AG04449 (cell line): ENCODE data around the gene INHBE.
"Not testable (repeated sequence)": the region's sequence is repeated elsewhere in the genome, so short reads cannot be mapped to it uniquely, and the experiment has no call there.

ENCODE experiments used
- CTCF ChIA-PET: fragments of 350-600 bp; formaldehyde crosslinking; extraction: SDS; loops from one replicate; lab custom pipeline; 2021; ENCODE audit warnings: antibody characterized with exemption; lab: Yijun Ruan, JAX
- POLR2A ChIA-PET: fragments of 400-600, 350-600 bp; formaldehyde crosslinking; extraction: SDS; loops from one replicate; lab custom pipeline; 2020; ENCODE audit warnings: antibody characterized with exemption, inconsistent platforms; lab: Yijun Ruan, JAX
- DNase-seq: peaks from one replicate; pipeline ENCODE4 v3.0.0-alpha.2; 2010; ENCODE audit warnings: low read depth, low spot score
- H3K4me3 ChIP-seq: 2 replicates; pipeline ENCODE4 v1.5.1; 2011; ENCODE audit warnings: low read depth, mild to moderate bottlenecking, control low read depth, low read length
- TF ChIP-seq, protein P1 (sequence below): IDR thresholded peaks from one replicate; pipeline ENCODE4 v1.5.1; 2011; ENCODE audit warnings: mild to moderate bottlenecking, moderate library complexity, low read length, control low read depth, inconsistent platforms; ENCODE audit not compliant: insufficient read depth; ENCODE audit errors: missing control alignments

The INHBE gene

DNA sequence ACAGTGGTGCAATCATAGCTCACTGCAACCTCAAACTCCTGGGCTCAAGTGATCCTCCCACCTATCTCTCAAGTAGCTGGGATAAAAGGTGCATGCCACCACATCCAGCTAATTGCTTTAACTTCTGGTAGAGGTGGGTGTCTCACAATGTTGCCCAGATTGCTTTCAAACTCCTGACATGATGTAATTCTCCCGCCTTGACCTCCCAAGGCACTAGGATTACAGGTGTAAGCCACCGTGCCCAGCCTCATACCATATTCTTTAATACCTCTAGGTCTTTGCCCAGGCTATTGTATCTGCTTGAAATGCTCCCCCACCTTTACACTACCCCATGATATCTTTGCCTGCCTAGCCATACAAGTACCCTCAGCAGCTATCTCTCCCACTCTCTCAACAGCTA is 35.6 kb upstream of the INHBE start:
- ChIA-PET POLR2A (no interaction called here), CTCF (interaction anchor here (1.1 kb wide), 1 partner anchor 11 kb away, joined by 5 read pairs; no protein-coding TSS in a partner anchor)
- no peak for DNase-seq
- TF ChIP-seq, protein P1, sequence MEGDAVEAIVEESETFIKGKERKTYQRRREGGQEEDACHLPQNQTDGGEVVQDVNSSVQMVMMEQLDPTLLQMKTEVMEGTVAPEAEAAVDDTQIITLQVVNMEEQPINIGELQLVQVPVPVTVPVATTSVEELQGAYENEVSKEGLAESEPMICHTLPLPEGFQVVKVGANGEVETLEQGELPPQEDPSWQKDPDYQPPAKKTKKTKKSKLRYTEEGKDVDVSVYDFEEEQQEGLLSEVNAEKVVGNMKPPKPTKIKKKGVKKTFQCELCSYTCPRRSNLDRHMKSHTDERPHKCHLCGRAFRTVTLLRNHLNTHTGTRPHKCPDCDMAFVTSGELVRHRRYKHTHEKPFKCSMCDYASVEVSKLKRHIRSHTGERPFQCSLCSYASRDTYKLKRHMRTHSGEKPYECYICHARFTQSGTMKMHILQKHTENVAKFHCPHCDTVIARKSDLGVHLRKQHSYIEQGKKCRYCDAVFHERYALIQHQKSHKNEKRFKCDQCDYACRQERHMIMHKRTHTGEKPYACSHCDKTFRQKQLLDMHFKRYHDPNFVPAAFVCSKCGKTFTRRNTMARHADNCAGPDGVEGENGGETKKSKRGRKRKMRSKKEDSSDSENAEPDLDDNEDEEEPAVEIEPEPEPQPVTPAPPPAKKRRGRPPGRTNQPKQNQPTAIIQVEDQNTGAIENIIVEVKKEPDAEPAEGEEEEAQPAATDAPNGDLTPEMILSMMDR, result no peak
- no peak overlapping the region for H3K4me3 ChIP-seq

DNA sequence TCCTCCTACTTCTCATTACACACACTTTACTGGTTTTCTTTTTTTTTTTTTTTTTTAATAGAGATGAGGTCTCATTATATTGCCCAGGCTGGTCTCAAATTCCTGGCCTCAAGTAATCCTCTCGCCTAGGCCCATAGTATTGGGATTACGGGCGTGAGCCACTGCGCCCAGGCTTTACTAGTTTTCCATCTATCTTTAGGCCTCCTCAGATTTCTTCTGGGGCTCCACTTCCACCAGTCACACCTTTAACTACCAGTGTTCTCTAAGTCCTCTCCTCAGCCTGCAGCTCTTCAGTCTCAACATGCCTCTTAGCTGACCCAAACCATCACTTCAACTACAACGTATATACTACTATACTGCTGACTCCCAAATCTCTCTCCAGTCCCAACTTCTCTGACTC is 34.6 kb upstream of the INHBE start:
- DNase-seq, result no peak
- POLR2A ChIA-PET, result no interaction called here
- TF ChIP-seq, protein P1, result no peak
- CTCF ChIA-PET, result interaction anchor here (0.7 to 1.5 kb wide), 2 partner anchors 9 to 38 kb away, joined by 3 to 4 read pairs; no protein-coding TSS in a partner anchor
- H3K4me3 ChIP-seq, result no peak overlapping the region

- CTCF ChIA-PET, result interaction anchor here (2.7 kb wide), 1 partner anchor 26 kb away, joined by 14 read pairs; no protein-coding TSS in a partner anchor
- H3K4me3 ChIP-seq, DNase-seq, POLR2A ChIA-PET: not testable (repeated sequence)
Measured at GRCh38 chr12:57426948-57427347, 28.2 kb upstream of the INHBE start.

DNA sequence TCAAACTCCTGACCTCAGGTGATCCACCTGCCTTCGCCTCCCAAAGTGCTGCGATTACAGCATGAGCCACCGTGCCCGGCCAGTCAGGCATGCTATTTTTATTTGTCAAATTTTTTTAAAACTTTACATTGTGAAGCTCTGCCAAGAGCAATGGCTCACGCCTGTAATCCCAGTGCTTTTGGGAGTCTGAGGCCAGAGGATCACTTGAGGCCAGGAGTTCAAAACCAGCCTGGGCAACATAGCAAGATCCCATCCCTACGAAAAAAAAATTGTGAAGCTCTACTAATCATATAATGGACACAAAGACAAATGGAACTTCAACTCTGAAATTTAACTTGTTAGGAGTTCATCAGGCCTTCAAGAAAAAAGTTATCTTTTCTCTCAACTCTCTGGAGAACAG is 26.1 kb upstream of the INHBE start:
- TF ChIP-seq, protein P1, result no peak
- DNase-seq, result no peak
- CTCF ChIA-PET, result interaction anchor here (0.6 to 2.7 kb wide), 6 partner anchors 8 to 120 kb away, joined by 3 to 14 read pairs (median 4); no protein-coding TSS in a partner anchor
- POLR2A ChIA-PET, result no interaction called here
- H3K4me3 ChIP-seq, result no peak overlapping the region

DNA sequence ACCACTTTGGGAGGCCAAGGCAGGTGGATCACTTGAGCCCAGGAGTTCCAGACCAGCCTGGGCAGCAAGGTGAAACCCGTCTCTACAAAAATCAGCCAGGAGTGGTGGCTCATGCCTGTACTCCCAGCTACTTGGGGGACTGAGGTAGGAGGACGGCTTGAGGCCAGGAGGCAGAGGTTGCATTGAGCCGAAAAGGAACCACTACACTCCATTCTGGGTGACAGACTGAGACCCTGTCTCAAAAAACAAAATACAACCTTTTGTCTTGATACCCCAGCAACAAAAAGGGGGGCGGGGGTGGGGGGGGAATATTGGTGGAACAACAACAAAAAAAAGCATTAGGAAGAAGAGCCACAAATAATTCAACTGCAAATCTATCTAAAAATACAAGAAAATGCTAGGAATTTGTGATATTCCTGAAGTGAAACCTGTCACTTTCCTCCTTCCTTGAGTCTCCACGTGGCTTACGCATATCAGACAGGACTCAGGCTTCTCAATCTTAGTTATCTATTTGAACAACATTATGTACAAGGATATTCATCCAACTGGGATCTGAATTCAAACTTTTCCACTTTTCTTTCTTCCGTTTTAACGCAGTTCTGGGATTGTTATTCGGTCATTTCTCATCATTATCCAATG is 25.5 kb upstream of the INHBE start:
- TF ChIP-seq, protein P1, result no peak
- no peak for DNase-seq
- H3K4me3 ChIP-seq, result peak overlapping the region; percentile 65
- ChIA-PET CTCF (interaction anchor here (0.6 to 2.7 kb wide), 13 partner anchors 9 to 152 kb away, joined by 3 to 14 read pairs (median 4); partner anchors contain the start of gene INHBE), POLR2A (interaction anchor here (0.7 to 1.1 kb wide), 2 partner anchors 23 to 1716 kb away, joined by 3 to 5 read pairs; no protein-coding TSS in a partner anchor)

GRCh38 chr12:57430112-57430930 is 24.8 kb upstream of the INHBE start:
- no peak for DNase-seq
- ChIA-PET CTCF (interaction anchor here (0.7 to 1.5 kb wide), 11 partner anchors 9 to 153 kb away, joined by 3 to 5 read pairs (median 4); partner anchors contain the start of gene INHBE), POLR2A (interaction anchor here (0.7 to 1.1 kb wide), 2 partner anchors 22 to 1717 kb away, joined by 3 to 5 read pairs; no protein-coding TSS in a partner anchor)
- H3K4me3 ChIP-seq, result peak overlapping the region; percentile 65
- TF ChIP-seq, protein P1, result no peak
